Activated CD4-positive, alpha-beta T cell treated with anti-CD3 and anti-CD28 coated beads for 24 hours (primary cell): ENCODE data around the gene ZNF415.
"Not testable (repeated sequence)": the region's sequence is repeated elsewhere in the genome, so short reads cannot be mapped to it uniquely, and the experiment has no call there.

Experiments
- DNase-seq, 2 donors: peaks; one replicate each; pipeline ENCODE4 v3.0.0-alpha.2; 2020; ENCODE audit warnings: low read depth in 2 of 2

ZNF415 gene

DNA sequence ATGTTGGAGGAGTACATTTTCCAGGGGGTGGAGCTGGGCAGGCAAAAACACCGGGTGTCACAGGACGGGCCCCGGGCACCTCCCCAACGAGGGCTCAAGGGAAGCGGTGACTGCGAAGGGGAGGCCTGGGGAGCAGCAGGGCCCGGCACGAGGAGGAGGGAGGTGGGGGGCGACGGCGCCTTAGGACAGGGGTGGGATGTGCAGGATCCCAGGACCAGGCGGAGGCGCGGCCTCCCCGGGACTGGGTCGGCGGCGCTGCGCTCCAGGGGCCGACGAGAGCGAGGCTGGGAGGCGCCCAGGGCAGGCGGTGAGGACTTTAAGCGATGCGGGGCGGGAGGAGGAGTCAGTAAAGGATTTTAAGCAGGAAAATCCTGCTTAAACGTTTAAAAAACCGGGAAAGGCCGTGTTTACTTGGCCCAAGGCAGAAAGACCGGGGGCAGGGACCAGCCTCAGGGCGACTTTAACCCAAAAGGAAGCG lies 29.9 kb downstream of the ZNF415 start:
- peak in 1 of 2 donors; percentile 27 for DNase-seq

DNA sequence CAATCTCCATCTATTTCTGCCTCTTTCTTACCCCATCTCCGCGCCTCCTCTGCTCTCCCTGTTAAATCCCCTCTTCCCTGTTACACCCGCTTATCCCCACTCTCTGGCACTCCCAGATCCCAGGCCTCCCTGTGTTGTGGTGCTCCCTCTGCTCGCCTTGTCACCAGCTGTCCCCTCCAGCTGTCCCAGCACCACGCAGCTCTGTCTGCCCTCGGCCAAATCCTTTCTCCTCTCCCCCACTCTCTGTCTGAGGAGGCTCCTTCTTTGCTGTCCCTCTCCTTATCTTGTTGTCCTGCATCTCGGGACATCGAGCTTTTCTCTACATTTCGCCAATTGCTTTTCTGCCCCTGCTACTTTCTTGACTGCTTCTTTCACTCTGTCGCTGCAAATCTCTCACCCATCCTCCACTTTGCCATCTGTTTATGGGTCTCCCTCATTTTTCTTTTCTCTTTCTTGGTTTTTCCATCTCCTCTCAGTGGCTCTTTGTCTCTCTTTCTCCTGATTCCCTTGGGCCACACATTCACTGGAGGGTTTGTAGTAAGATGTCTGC lies 30.4 kb downstream of the ZNF415 start:
- DNase-seq, result no peak

DNA sequence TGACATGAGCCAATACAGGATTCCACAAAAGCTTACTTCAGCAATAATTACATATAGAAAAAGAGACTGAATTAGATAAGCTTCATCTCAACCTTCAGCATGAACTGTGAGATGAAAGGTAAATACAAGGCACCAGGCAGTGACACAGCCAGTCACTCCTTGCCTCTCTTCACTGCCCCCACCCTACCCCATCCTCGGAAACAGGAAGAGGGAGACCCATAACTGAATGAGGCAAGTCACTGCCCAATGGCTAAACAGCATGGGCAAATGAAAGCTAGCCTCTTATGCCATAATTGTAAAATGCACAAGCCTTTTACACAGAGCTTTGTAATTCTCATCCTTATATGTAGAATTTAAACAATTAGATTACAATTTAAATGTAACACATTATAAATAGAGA lies 31.2 kb downstream of the ZNF415 start:
- DNase-seq, result no peak

GRCh38 chr19:53098570-53098969 lies 34.1 kb downstream of the ZNF415 start:
- DNase-seq, result not testable (repeated sequence)

- not testable (repeated sequence) for DNase-seq
Measured at GRCh38 chr19:53096982-53097690, 35.6 kb downstream of the ZNF415 start.

GRCh38 chr19:53096579-53096978 lies 36.1 kb downstream of the ZNF415 start:
- DNase-seq, result not testable (repeated sequence)

- no peak for DNase-seq
Measured at GRCh38 chr19:53094754-53095575, 37.7 kb downstream of the ZNF415 start.

DNA sequence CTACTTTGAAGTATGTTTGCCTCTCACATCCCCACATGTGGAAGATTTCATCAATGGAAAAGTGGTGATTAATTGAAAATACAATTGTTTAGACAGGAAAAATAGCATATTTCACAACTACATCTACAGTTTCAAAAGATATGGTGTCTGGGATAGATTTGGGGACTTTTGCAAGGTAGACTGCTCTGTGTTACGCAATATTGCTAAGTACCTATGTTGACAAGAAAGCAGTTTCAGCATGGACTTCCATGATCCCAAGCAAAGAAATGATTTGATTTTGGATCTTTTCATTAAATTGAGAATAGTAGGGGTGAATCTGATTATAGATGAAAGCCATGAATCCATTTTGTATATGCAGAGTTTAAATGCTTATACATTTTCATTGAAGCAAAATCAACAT lies 40.0 kb downstream of the ZNF415 start:
- no peak for DNase-seq

GRCh38 chr19:53091413-53092254 lies 41.1 kb downstream of the ZNF415 start:
- no peak for DNase-seq

DNA sequence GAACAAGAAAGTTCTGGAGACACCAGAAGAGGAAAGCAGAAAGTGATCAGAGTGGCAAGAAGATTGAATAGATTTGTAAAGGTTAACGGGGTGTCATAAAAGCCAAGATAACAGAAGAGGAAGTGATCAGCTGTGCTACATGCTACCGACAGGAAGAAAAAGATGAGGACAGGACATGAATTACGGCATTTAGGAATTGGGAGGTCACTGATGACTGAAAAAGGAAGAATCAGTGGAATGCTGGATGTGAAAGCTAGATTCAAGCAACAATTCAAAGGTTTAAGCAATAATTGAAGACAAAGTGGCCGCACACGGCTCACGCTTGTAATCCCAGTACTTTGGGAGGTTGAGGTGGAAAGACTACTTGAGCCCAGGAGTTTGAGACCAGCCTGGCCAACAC lies 44.6 kb downstream of the ZNF415 start:
- no peak for DNase-seq

DNA sequence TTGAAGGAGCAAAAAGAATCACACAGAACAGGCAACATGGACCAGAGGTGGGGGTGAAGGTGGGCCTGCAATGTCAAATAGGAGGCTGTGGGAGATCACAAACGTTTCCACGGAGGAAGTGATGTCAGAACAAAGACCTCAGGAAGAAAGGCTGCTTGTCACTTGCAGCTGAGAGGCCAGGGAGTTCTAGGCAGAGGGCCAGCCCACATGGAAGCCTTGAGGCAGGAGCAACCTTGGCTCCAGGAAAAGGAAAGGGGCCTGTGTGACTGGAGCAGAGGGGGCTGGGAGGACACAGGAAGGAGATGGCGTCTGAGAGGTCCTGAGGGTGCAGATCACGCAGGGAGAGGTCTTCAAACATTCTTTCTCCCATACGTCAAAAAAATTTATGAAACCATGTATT lies 45.8 kb downstream of the ZNF415 start:
- no peak for DNase-seq

- no peak for DNase-seq
Measured at GRCh38 chr19:53085496-53085895, 47.2 kb downstream of the ZNF415 start.

- no peak for DNase-seq
Measured at GRCh38 chr19:53082929-53083328, 49.8 kb downstream of the ZNF415 start.

DNA sequence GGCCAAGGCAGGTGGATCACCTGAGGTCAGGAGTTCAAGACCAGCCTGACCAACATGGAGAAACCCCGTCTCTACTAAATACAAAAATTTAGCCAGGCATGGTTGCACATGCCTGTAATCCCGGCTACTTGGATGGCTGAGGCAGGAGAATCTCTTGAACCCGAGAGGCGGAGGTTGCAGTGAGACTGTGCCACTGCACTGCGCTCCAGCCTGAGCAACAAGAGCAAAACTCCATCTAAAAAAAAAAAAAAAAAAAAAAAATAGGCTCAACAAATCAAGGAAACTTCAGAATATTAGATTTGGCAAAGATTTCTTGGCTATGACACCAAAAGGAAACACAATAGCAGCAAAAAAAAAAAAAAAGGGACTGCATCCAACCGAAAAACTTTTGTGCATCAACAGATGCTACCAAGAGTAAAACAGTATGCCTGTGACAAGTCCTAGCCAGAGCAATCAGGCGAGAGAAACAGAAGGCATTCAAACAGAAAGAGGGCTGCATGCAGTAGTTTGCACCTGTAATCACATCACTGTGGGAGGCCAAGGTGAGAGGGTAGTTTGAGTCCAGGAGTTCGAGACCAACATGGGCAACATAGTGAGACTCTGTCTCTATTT lies 53.3 kb downstream of the ZNF415 start:
- no peak for DNase-seq

DNA sequence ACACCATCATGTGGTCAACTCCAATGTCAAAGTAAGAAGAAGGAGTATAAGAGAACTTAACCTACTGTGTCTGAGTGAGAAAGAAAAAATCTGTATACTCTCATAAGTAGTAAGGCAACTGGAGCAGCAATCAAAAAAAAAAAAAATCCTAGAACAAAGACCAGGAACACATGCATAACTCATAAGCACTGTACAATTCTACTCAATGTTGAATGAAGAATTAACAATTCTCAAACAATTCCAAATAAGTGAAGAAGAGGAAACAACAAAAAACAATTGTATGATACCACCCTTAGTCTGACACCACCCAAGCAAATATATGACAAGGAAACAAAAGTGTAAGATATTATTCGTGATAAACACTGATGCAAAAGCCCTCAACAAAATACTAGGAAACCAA lies 54.0 kb downstream of the ZNF415 start:
- DNase-seq, result no peak

GRCh38 chr19:53076984-53077383 lies 55.7 kb downstream of the ZNF415 start:
- no peak for DNase-seq

DNA sequence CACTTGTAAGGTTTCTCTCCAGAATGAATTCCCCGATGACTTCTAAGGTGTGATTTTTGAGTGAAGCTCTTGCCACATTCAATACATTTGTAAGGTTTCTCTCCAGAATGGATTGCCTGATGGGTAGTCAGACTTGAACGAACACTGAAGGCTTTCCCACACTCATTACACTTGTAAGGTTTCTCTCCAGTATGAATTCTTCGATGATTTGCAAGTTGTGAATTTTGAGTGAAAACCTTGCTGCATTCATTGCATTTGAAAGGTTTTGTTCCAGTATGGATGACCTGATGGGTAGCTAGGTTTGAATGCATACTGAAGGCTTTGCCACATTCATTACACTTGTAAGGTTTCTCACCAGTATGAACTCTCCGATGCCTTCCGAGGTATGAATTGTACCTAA lies 63.9 kb downstream of the ZNF415 start:
- no peak for DNase-seq

DNA sequence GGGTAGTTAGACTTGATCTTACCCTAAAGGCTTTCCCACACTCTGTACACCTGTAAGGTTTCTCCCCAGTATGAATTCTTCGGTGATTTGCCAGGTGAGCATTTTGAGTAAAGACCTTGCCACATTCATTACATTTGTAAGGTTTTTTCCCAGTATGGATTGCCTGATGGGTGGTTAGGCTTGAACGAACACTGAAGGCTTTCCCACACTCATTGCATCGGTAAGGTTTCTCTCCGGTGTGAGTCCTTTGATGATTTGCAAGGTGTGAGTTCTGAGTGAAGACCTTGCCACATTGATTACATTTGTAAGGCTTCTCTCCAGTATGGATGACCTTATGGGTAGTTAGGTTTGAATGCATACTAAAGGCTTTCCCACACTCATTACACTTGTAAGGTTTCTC lies 64.5 kb downstream of the ZNF415 start:
- no peak for DNase-seq

GRCh38 chr19:53057904-53058580 lies 74.7 kb downstream of the ZNF415 start:
- DNase-seq, result no peak
